SU-DHL-6 (cell line): ENCODE results near the gene RBM4.

Source experiments
- EZH2phosphoT487 ChIP-seq: fragments of 200-600 bp; sonication (generic), shearing (Covaris generic); conservative IDR thresholded peaks from 2 replicates; pipeline ENCODE4 v1.6.1; 2018; ENCODE audit warnings: mild to moderate bottlenecking, antibody characterized with exemption, low read length, moderate library complexity, mixed read lengths
- TF ChIP-seq, protein P1 (sequence below): fragments of 200-600 bp; sonication (generic); IDR thresholded peaks from one replicate; pipeline ENCODE4 v1.5.1; 2017; ENCODE audit warnings: antibody characterized with exemption, mild to moderate bottlenecking, low read length, moderate library complexity; ENCODE audit not compliant: insufficient read depth, poor library complexity, severe bottlenecking

GRCh38 chr11:66687831-66688281 lies 49.4 kb downstream of the RBM4 start:
- TF ChIP-seq, protein P1, sequence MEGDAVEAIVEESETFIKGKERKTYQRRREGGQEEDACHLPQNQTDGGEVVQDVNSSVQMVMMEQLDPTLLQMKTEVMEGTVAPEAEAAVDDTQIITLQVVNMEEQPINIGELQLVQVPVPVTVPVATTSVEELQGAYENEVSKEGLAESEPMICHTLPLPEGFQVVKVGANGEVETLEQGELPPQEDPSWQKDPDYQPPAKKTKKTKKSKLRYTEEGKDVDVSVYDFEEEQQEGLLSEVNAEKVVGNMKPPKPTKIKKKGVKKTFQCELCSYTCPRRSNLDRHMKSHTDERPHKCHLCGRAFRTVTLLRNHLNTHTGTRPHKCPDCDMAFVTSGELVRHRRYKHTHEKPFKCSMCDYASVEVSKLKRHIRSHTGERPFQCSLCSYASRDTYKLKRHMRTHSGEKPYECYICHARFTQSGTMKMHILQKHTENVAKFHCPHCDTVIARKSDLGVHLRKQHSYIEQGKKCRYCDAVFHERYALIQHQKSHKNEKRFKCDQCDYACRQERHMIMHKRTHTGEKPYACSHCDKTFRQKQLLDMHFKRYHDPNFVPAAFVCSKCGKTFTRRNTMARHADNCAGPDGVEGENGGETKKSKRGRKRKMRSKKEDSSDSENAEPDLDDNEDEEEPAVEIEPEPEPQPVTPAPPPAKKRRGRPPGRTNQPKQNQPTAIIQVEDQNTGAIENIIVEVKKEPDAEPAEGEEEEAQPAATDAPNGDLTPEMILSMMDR, result no peak
- TF ChIP-seq EZH2phosphoT487, result no peak
